ENCODE measurements around the gene ARHGAP42. TPM values are rescaled to one million over a fixed set of nuclear protein-coding genes. Genes with fewer than 3 reads are reported as not detected.

Gene ARHGAP42
- total and polyA plus RNA-seq, 10 donors, result 3.5 to 31.0 (median 19.6) TPM

DNA sequence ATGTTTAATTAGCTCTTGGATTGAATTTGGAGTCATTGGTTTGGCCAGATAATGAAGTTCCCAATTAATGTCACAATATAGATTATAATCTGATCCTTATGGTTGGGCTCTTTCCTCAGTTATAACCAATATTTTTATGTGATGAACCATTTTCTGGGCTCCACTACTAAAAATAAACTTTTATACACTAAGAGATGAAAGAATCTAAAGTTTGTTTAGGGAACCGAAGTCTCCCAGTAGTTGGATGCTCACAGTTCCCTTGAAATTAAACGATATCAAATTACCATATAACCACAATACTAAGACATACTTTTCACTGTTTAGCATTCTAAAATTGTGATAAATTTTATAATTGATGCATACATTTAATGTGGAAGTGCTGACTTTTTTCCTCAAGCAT, 47.0 kb upstream of the ARHGAP42 start:
- TF ChIP-seq POLR2AphosphoS5 (IDR thresholded peaks at IDR 0.05) (no peak), POLR2A (IDR thresholded peaks at IDR 0.05) (no peak)
- TF ChIP-seq, protein P1, sequence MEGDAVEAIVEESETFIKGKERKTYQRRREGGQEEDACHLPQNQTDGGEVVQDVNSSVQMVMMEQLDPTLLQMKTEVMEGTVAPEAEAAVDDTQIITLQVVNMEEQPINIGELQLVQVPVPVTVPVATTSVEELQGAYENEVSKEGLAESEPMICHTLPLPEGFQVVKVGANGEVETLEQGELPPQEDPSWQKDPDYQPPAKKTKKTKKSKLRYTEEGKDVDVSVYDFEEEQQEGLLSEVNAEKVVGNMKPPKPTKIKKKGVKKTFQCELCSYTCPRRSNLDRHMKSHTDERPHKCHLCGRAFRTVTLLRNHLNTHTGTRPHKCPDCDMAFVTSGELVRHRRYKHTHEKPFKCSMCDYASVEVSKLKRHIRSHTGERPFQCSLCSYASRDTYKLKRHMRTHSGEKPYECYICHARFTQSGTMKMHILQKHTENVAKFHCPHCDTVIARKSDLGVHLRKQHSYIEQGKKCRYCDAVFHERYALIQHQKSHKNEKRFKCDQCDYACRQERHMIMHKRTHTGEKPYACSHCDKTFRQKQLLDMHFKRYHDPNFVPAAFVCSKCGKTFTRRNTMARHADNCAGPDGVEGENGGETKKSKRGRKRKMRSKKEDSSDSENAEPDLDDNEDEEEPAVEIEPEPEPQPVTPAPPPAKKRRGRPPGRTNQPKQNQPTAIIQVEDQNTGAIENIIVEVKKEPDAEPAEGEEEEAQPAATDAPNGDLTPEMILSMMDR (IDR thresholded peaks at IDR 0.05 in 8 of 11, conservative IDR thresholded peaks at IDR 0.05 in 3 of 11), result no peak
- Histone ChIP-seq H3K4me3 (no peak overlapping the region), H3K9me3 (peaks cover 0 to 7% (median 0%) of the 10 kb centered on the region in 8 donors), H3K4me1 (no peaks in the 10 kb centered on the region), H3K27ac (no peak overlapping the region), H3K36me3 (no peaks in the 10 kb centered on the region), H3K27me3 (replicated peaks in 1 of 7) (no peaks in the 10 kb centered on the region)
- no peak for DNase-seq
- intact Hi-C loops (cut with DNase I; ENCODE audit: low total_unique reads), result no loop called here
- WGBS, 5 donors, result 90 to 97% (median 93%) methylated on average over 2 of the region's 2 CpGs

DNA sequence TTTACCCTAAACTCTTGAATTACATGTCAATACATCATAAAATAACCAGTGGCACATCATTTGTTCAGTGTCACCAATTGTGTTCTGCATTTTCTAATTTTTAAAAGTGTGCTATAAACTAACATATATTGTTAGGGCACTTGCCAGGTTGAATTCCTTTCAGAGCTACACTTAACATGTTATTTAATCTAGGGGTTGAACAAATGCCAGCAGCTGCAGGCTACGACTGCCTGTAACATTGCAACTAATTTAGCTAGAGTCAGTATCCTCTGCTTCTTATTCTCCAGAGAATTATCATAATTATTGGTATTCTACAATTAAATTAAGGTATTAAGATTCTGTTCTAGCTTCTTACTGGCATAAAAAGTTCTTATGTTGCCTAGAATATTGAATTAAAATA, 46.4 kb upstream of the ARHGAP42 start:
- WGBS, 5 donors, result 61 to 85% (median 67%) methylated on average over 1 of the region's 1 CpG
- peaks cover 0 to 7% (median 0%) of the 10 kb centered on the region in 8 donors for H3K9me3 ChIP-seq
- no peak overlapping the region for H3K27ac ChIP-seq
- no peaks in the 10 kb centered on the region for H3K36me3 ChIP-seq
- TF ChIP-seq, protein P1 (IDR thresholded peaks at IDR 0.05 in 8 of 11, conservative IDR thresholded peaks at IDR 0.05 in 3 of 11), result no peak
- no peak for TF ChIP-seq POLR2A (IDR thresholded peaks at IDR 0.05)
- no peak for TF ChIP-seq POLR2AphosphoS5 (IDR thresholded peaks at IDR 0.05)
- no peaks in the 10 kb centered on the region for H3K27me3 ChIP-seq (replicated peaks in 1 of 7)
- no peak overlapping the region for H3K4me3 ChIP-seq
- no peak for DNase-seq
- no peaks in the 10 kb centered on the region for H3K4me1 ChIP-seq
- intact Hi-C loops (cut with DNase I; ENCODE audit: low total_unique reads), result no loop called here

DNA sequence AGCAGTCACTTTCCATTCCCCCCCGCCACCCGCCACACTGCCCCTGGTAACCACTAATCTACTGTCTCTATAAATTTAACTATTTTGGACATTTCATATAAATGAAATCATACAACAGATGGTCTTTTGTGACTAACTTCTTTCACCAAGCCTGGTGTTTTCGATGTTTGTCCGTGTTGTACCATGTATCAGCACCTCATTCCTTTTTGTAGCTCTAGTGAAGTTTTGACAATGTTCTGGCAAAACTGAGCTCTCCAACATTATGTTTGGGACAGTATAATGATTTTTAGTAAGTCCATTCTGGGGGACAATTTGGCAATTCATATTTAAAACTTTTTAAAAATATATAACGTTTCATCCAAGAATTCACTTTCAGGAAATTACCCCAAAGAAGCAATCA, 45.6 kb upstream of the ARHGAP42 start:
- Histone ChIP-seq H3K9me3 (peaks cover 0 to 7% (median 0%) of the 10 kb centered on the region in 8 donors), H3K4me3 (no peak overlapping the region), H3K4me1 (no peaks in the 10 kb centered on the region), H3K27ac (no peak overlapping the region), H3K27me3 (replicated peaks in 1 of 7) (no peaks in the 10 kb centered on the region), H3K36me3 (no peaks in the 10 kb centered on the region)
- no peak for DNase-seq
- TF ChIP-seq, protein P1 (IDR thresholded peaks at IDR 0.05 in 8 of 11, conservative IDR thresholded peaks at IDR 0.05 in 3 of 11), result no peak
- TF ChIP-seq POLR2A (IDR thresholded peaks at IDR 0.05) (no peak), POLR2AphosphoS5 (IDR thresholded peaks at IDR 0.05) (no peak)
- 87 to 94% (median 90%) methylated on average over 5 of the region's 5 CpGs for WGBS, 5 donors
- intact Hi-C loops (cut with DNase I; ENCODE audit: low total_unique reads), result no loop called here

DNA sequence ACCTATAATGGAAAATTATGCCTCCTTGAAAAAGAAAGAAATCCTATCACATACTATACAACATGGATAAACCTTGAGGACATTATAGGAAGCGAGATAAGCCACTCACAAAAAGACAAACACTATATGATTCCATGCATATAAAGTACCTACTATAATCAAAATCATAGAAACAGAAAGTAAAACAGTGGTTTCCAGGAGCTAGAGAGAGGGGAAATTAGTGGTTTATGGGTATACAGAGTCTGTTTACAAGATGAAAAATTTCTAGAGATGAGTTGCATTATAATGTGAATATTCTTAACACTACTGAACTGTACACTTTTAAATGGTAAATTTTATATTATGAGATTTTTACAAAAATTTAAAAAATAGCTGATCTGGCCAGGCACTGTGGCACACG, 40.5 kb upstream of the ARHGAP42 start:
- Histone ChIP-seq H3K4me3 (no peak overlapping the region), H3K27ac (no peak overlapping the region), H3K27me3 (replicated peaks in 1 of 7) (no peaks in the 10 kb centered on the region), H3K4me1 (no peaks in the 10 kb centered on the region), H3K36me3 (no peaks in the 10 kb centered on the region), H3K9me3 (peaks cover 0 to 22% (median 3%) of the 10 kb centered on the region in 8 donors)
- TF ChIP-seq, protein P1 (IDR thresholded peaks at IDR 0.05 in 8 of 11, conservative IDR thresholded peaks at IDR 0.05 in 3 of 11), result no peak
- TF ChIP-seq POLR2AphosphoS5 (IDR thresholded peaks at IDR 0.05), result no peak
- no peak for TF ChIP-seq POLR2A (IDR thresholded peaks at IDR 0.05)
- DNase-seq, result no peak
- 61 to 84% (median 72%) methylated on average over 2 of the region's 2 CpGs for whole genome bisulfite sequencing, 5 donors
- intact Hi-C loops (cut with DNase I; ENCODE audit: low total_unique reads), result no loop called here

All from spleen (tissue), 11 donors.